ENCODE results near the gene CCNG1.

Gene CCNG1

GRCh38 chr5:163401271-163401670 lies 36.1 kb upstream of the CCNG1 start:
- no peak for TF ChIP-seq EP300 (IDR thresholded peaks at IDR 0.05; ENCODE audit: borderline replicate concordance)
- TF ChIP-seq USF1 (IDR thresholded peaks at IDR 0.05) = no peak
- no peak for TF ChIP-seq TEAD4 (IDR thresholded peaks at IDR 0.05)
- TF ChIP-seq MAX (IDR thresholded peaks at IDR 0.05) = no peak
- no peak for TF ChIP-seq CREB1 (IDR thresholded peaks at IDR 0.05; ENCODE audit: low read depth)
- no peak for TF ChIP-seq YY1 (IDR thresholded peaks at IDR 0.05; ENCODE audit: low read depth)
- TF ChIP-seq FOXM1 (IDR thresholded peaks at IDR 0.05; ENCODE audit: borderline replicate concordance, low read depth) = no peak
- no peak for TF ChIP-seq TCF12 (IDR thresholded peaks at IDR 0.05; ENCODE audit: low read depth)
- TF ChIP-seq ZBTB7A (IDR thresholded peaks at IDR 0.05; ENCODE audit: low read depth) = no peak
- no peak for TF ChIP-seq RAD21 (IDR thresholded peaks at IDR 0.05; ENCODE audit: low read depth)
- TF ChIP-seq TAF1 (IDR thresholded peaks at IDR 0.05; ENCODE audit: low read depth) = no peak
- TF ChIP-seq CEBPB (IDR thresholded peaks at IDR 0.05) = no peak
- TF ChIP-seq EGR1 (IDR thresholded peaks at IDR 0.05) = no peak
- no peak for TF ChIP-seq REST (IDR thresholded peaks at IDR 0.05; ENCODE audit: low read depth)
- no peak for TF ChIP-seq NFIC (IDR thresholded peaks at IDR 0.05)

GRCh38 chr5:163402007-163402406 lies 35.4 kb upstream of the CCNG1 start:
- no peak for TF ChIP-seq REST (IDR thresholded peaks at IDR 0.05; ENCODE audit: low read depth)
- no peak for TF ChIP-seq RAD21 (IDR thresholded peaks at IDR 0.05; ENCODE audit: low read depth)
- no peak for TF ChIP-seq ZBTB7A (IDR thresholded peaks at IDR 0.05; ENCODE audit: low read depth)
- no peak for TF ChIP-seq NFIC (IDR thresholded peaks at IDR 0.05)
- no peak for TF ChIP-seq EGR1 (IDR thresholded peaks at IDR 0.05)
- TF ChIP-seq YY1 (IDR thresholded peaks at IDR 0.05; ENCODE audit: low read depth) = no peak
- TF ChIP-seq TAF1 (IDR thresholded peaks at IDR 0.05; ENCODE audit: low read depth) = no peak

GRCh38 chr5:163404364-163405173 lies 32.8 kb upstream of the CCNG1 start:
- no peak for TF ChIP-seq TEAD4 (IDR thresholded peaks at IDR 0.05)
- no peak for TF ChIP-seq EGR1 (IDR thresholded peaks at IDR 0.05)
- no peak for TF ChIP-seq TCF12 (IDR thresholded peaks at IDR 0.05; ENCODE audit: low read depth)
- TF ChIP-seq FOXM1 (IDR thresholded peaks at IDR 0.05; ENCODE audit: borderline replicate concordance, low read depth) = no peak
- TF ChIP-seq NFIC (IDR thresholded peaks at IDR 0.05) = no peak
- no peak for TF ChIP-seq RAD21 (IDR thresholded peaks at IDR 0.05; ENCODE audit: low read depth)
- no peak for TF ChIP-seq CREB1 (IDR thresholded peaks at IDR 0.05; ENCODE audit: low read depth)
- TF ChIP-seq REST (IDR thresholded peaks at IDR 0.05; ENCODE audit: low read depth) = no peak
- no peak for TF ChIP-seq CEBPB (IDR thresholded peaks at IDR 0.05)
- no peak for TF ChIP-seq ZBTB7A (IDR thresholded peaks at IDR 0.05; ENCODE audit: low read depth)
- TF ChIP-seq YY1 (IDR thresholded peaks at IDR 0.05; ENCODE audit: low read depth) = no peak
- no peak for TF ChIP-seq TAF1 (IDR thresholded peaks at IDR 0.05; ENCODE audit: low read depth)
- no peak for TF ChIP-seq MAX (IDR thresholded peaks at IDR 0.05)
- no peak for TF ChIP-seq USF1 (IDR thresholded peaks at IDR 0.05)
- TF ChIP-seq EP300 (IDR thresholded peaks at IDR 0.05; ENCODE audit: borderline replicate concordance) = no peak

- TF ChIP-seq NFIC (IDR thresholded peaks at IDR 0.05) (no peak), ZBTB7A (IDR thresholded peaks at IDR 0.05; ENCODE audit: low read depth) (no peak), TCF12 (IDR thresholded peaks at IDR 0.05; ENCODE audit: low read depth) (no peak), MAX (IDR thresholded peaks at IDR 0.05) (no peak), USF1 (IDR thresholded peaks at IDR 0.05) (no peak), EP300 (IDR thresholded peaks at IDR 0.05; ENCODE audit: borderline replicate concordance) (no peak), FOXM1 (IDR thresholded peaks at IDR 0.05; ENCODE audit: borderline replicate concordance, low read depth) (no peak), RAD21 (IDR thresholded peaks at IDR 0.05; ENCODE audit: low read depth) (no peak)
Measured at GRCh38 chr5:163407034-163407655, 30.2 kb upstream of the CCNG1 start.

Data from Ishikawa (cell line).